C4-2B (cell line): Measurements from ENCODE around the gene ASF1A.

Source experiments
- CTCF ChIP-seq: fragments of 450-650 bp; conservative IDR thresholded peaks from 2 replicates; pipeline ENCODE4 v1.5.1; 2017; ENCODE audit warnings: mild to moderate bottlenecking
- ZFX ChIP-seq: fragments of 450-650 bp; IDR thresholded peaks from 2 replicates; pipeline ENCODE4 v1.6.1; 2017

- TF ChIP-seq CTCF (no peak), ZFX (no peak)
Measured at GRCh38 chr6:118877806-118878205, 16.1 kb upstream of the ASF1A start.
